Measurements from ENCODE around the gene ZNF397.

The ZNF397 gene

DNA sequence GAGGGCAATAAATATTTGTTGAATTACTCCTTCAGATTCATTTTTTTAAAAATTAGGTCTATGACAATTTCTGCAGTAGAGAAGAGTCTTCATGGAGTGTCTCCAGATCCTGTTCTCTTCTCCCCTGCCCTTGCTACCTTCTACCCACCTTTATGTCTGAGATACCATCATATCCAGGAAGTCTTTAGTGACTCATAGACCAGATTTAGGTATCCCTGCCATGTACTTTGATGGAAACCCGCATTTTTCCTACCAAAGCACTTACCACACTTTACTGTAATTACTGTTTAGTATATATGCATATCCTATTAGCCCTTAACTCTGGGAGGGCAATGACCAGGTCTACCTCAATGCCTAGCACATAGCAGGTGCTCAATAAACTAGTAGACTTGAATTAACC is 11.6 kb downstream of the ZNF397 start:
- ChIA-PET CTCF (interaction anchor here (1.3 to 1.9 kb wide), 2 partner anchors 13 to 31 kb away, joined by 3 to 9 read pairs; no protein-coding TSS in a partner anchor), POLR2A (no interaction called here)

DNA sequence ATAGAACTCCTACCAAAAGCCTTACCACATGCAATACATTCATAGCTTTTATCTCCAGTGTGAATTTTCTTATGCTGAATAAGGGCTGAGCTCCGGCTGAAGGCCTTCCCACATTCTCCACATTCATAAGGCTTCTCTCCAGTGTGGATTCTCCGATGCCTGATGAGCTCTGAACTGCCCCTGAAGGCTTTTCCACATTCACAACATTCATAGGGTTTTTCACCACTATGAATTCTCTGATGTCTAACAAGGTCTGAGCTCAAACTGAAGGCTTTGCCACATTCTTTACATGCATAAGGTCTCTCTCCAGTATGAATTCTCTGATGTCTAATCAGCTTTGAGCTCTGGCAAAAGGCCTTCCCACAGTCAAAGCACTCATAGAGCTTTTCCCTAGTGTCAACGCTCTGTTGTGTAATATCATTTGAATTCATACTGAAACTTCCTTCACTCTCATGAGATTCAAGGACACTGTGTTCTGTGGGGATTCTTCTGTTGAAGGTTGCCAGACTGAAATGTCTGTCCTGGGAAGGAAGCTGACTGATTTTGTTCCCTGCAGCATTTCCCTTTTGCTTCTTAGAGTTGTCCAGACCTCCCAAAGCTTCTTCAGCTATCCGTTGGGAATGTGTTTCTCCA is 12.9 kb downstream of the ZNF397 start:
- ChIA-PET POLR2A (interaction anchor here (1.0 kb wide), 1 partner anchor 13 kb away, joined by 3 read pairs; the partner anchor contains the start of gene ZNF397), CTCF (interaction anchor here (0.9 to 1.9 kb wide), 4 partner anchors 9 to 133 kb away, joined by 3 to 9 read pairs (median 4); no protein-coding TSS in a partner anchor)
- DNase-seq (ENCODE audit: extremely low spot score), result no peak
- TF ChIP-seq CTCF (IDR thresholded peaks at IDR 0.05; ENCODE audit: control extremely low read depth, extremely low read depth, low read depth, missing control alignments), result no peak

More for the DNA sequence above, 11.6 kb downstream of the ZNF397 start:
- no peak for DNase-seq (ENCODE audit: extremely low spot score)
- TF ChIP-seq CTCF (IDR thresholded peaks at IDR 0.05; ENCODE audit: control extremely low read depth, extremely low read depth, low read depth, missing control alignments), result no peak

- no peak for TF ChIP-seq CTCF (IDR thresholded peaks at IDR 0.05; ENCODE audit: control extremely low read depth, extremely low read depth, low read depth, missing control alignments)
- no peak for DNase-seq (ENCODE audit: extremely low spot score)
- ChIA-PET CTCF (no interaction called here), POLR2A (no interaction called here)
Measured at GRCh38 chr18:35256947-35257346, 16.1 kb downstream of the ZNF397 start.

DNA sequence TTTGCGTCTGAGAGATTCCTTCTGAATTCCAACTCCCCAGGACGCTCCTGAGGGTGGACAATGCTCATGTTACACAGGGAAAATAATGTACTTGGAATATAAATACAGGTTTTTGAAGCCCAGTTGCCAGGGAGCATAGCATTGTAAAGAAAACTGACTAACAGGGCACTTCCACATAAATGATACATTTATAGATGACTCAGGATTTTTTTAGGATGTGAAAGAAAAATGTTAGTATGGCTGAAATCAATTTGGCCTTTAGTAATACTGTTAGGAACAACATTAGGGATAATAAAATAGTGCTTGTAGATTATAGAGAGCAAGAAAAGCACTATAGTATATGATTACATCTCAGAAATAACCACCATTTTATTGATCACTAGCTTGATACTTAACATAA is 23.6 kb downstream of the ZNF397 start:
- CTCF ChIA-PET, result interaction anchor here (1.1 to 2.2 kb wide), 4 partner anchors 11 to 19 kb away, joined by 3 to 9 read pairs (median 4); no protein-coding TSS in a partner anchor
- DNase-seq (ENCODE audit: extremely low spot score), result no peak
- TF ChIP-seq CTCF (IDR thresholded peaks at IDR 0.05; ENCODE audit: control extremely low read depth, extremely low read depth, low read depth, missing control alignments), result no peak
- POLR2A ChIA-PET, result no interaction called here

GRCh38 chr18:35267161-35267651 is 26.4 kb downstream of the ZNF397 start:
- ChIA-PET POLR2A (no interaction called here), CTCF (interaction anchor here (1.2 kb wide), 1 partner anchor 23 kb away, joined by 3 read pairs; no protein-coding TSS in a partner anchor)
- peak; percentile 44 for DNase-seq (ENCODE audit: extremely low spot score)
- no peak for TF ChIP-seq CTCF (IDR thresholded peaks at IDR 0.05; ENCODE audit: control extremely low read depth, extremely low read depth, low read depth, missing control alignments)

- no peak for TF ChIP-seq CTCF (IDR thresholded peaks at IDR 0.05; ENCODE audit: control extremely low read depth, extremely low read depth, low read depth, missing control alignments)
- POLR2A ChIA-PET, result no interaction called here
- CTCF ChIA-PET, result interaction anchor here (1.2 kb wide), 1 partner anchor 23 kb away, joined by 3 read pairs; no protein-coding TSS in a partner anchor
- DNase-seq (ENCODE audit: extremely low spot score), result no peak
Measured at GRCh38 chr18:35267809-35268208, 27.0 kb downstream of the ZNF397 start.
